HG02763 (cell line): ENCODE measurements around the gene PGRMC1.
A peak's percentile ranks its signal among the peaks of the same experiment; 100 is the strongest.
"Not testable (repeated sequence)": the region's sequence is repeated elsewhere in the genome, so short reads cannot be mapped to it uniquely, and the experiment has no call there.

Experiments
- ATAC-seq: cut with Tn5 transposase; IDR thresholded peaks from one replicate; pipeline ENCODE4 v1.9.1; 2021; ENCODE audit warnings: mild to moderate bottlenecking, moderate library complexity; ENCODE audit not compliant: unreplicated experiment

Gene PGRMC1

DNA sequence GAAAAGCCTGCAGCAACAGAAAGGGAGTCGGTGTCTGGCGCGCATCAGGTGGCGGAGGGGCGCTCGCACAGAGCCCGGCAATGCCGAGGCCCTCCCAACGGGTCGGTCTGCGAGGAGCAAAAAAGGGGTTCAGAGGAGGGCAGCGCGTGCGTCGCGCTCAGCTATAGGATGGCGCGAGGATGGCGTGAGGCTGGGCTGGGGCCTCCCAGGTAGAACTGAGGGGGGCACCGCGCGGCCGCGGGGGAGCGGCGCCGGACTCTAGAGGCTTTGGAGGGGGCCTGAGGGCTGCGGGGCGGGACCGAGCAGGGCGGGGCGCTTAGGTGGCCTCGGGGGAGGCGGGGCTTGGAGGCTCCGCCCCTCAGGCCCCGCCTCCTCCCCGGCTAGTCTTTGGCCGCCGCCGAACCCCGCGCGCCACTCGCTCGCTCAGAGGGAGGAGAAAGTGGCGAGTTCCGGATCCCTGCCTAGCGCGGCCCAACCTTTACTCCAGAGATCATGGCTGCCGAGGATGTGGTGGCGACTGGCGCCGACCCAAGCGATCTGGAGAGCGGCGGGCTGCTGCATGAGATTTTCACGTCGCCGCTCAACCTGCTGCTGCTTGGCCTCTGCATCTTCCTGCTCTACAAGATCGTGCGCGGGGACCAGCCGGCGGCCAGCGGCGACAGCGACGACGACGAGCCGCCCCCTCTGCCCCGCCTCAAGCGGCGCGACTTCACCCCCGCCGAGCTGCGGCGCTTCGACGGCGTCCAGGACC, at the start of gene PGRMC1:
PGRMC1 (plus strand) TSS at position 414 of the 751 bp plus-strand sequence; CDS start at position 493, 79 bp downstream.
- ATAC-seq, result peak; percentile 85

DNA sequence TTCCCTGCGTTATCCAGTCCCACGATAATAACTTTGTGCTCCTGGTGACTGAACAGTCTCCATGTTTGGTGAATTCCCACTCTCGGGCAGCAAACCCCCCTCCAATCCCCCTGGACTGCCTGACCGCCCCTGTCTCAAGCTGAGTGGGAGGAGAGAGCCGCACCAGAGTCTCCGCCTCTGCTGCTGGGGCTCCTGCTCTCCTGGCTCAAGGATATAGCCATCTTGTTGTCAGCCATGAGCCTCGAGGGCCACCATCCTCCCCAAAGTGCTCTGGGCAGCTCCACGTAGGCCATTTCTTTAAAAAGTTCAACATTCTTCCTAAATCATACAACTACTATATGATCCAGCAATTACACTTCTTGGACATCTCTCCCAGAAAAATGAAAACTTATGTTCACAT, 49.3 kb upstream of the PGRMC1 start:
- ATAC-seq, result no peak

GRCh38 chrX:119187298-119187697, 48.8 kb upstream of the PGRMC1 start:
- ATAC-seq, result no peak

DNA sequence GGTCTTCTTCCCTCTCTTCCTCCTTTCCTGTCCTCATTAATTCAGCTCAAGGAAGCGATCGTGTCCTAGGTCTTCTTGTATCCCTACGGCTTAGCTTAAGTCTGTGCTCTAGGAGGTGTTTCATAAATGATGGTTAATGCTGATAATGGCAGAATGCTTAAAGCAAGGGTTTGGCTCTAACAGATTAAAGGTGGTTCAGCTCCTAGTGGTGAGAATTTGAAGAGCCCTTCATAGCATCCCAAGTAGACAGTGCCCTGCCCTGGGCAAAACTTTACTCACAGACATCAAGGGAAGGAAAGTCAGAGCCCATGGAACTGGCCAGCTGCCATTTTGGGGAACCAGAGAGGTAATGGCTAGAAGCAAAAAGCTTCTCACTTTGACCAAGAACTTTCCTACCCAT, 47.0 kb upstream of the PGRMC1 start:
- ATAC-seq, result no peak

DNA sequence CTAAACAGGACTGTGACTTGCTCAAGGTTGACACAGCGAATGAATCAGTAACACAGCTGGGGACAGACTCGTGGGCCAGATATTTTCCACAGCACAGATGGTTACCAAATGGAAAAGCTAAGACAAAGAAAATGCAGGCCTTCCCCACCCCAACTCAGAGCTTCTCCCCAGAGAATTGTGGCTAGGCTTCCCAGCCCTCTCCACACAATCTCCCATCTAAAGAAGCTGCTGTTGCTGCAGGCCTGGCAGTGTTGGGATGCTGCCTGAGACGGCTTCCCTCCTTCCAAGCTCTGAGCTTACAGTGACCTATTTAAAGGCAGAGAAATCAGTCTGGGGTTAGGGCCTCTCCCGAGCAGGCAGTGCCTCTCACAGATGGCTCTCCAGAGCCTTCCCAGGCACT, 46.5 kb upstream of the PGRMC1 start:
- ATAC-seq, result no peak

DNA sequence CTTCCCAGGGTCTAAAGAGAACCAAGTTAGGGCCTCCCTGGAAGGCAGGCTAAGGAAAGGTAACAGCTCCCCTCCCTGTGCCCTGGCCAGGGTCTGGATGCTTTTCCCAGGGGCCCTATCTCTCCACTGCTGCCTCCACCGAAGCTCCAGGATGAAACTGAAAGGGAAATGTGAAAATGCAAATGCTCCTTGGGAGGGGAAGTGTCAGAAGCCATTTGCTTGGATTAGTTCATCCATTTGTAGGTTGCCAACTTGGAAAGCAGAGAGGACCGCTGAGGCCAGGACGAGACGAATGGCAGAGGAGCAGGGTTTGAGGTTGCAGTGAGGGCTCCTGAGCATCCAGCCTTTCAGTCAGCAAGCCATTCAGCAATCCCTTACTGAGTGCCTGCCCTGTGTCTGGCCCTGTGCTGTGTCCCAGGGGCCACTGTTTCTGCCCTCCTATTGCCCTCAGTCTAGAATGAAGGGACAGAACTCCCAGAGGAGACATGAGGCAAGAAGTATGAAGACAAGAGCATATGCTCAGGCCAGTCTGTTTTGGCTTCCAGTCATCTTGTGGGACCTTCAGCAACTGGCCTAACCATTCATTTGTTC, 45.9 kb upstream of the PGRMC1 start:
- no peak for ATAC-seq

GRCh38 chrX:119190831-119191230, 45.3 kb upstream of the PGRMC1 start:
- ATAC-seq, result no peak

- no peak for ATAC-seq
These were observed 41.5 kb upstream of the PGRMC1 start for GRCh38 chrX:119194621-119195020.

DNA sequence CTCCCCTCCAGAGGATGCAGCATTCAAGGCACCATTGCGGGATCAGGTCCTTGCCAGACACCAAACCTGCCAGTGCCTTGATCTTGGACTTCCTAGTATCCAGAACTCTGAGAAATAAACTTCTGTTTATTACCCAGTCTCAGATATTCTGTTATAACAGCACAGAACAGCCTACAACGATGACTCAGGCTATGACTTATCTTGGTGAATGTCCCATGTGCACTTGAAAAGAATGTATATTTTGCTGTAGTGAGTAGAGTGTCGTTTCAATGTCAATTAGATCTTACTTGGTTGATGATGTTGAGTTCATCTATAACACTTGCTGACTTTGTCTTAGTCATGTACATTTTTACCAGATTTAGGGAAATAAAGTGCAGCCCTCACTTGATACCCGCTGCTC, 34.5 kb upstream of the PGRMC1 start:
- ATAC-seq, result no peak

DNA sequence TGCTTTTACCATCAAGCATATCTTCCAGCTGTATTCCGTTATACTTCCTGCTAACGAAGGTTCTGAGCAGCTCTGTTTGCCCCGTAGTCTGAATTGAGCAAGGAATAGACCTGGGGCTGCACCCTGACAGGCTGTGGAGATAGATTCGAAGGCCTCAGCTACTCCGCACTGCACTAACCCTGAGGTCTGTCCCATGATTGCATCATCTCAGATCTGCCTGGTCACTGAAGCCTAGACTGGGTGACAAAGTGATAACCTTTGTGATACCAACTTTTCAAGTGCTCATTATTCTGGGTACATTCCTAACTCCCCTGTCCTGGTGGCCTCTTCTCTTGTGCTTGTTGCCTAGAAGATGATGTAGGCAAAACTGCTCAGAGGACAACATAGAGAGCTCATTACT, 29.9 kb upstream of the PGRMC1 start:
- no peak for ATAC-seq

- ATAC-seq, result not testable (repeated sequence)
These were observed 28.6 kb upstream of the PGRMC1 start for GRCh38 chrX:119207483-119207882.

DNA sequence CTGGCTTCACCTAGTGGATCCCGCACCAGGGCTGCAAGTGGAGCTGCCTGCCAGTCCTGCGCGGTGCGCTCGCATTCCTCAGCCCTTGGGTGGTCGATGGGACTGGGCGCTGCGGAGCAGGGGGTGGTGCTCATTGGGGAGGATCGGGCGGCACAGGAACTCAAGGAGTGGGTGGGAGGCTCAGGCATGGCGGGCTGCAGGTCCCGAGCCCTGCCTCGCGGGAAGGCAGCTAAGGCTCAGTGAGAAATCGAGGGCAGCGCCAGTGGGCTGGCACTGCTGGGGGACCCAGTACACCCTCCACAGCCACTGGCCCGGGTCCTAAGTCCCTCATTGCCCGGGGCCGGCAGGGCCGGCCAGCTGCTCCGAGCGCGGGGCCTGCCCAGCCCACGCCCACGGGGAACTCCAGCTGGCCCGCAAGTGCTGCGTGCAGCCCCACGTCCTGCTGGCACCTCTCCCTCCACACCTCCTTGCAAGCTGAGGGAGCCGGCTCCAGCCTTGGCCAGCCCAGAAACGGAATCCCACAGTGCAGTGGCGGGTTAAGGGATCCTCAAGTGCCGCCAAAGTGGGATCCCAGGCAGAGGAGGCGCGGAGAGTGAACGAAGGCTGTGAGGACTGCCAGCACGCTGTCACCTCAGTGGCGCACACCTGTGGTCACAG, 27.6 kb upstream of the PGRMC1 start:
- no peak for ATAC-seq

GRCh38 chrX:119210931-119211648, 25.0 kb upstream of the PGRMC1 start:
- not testable (repeated sequence) for ATAC-seq

GRCh38 chrX:119211649-119212014, 24.5 kb upstream of the PGRMC1 start:
- no peak for ATAC-seq

DNA sequence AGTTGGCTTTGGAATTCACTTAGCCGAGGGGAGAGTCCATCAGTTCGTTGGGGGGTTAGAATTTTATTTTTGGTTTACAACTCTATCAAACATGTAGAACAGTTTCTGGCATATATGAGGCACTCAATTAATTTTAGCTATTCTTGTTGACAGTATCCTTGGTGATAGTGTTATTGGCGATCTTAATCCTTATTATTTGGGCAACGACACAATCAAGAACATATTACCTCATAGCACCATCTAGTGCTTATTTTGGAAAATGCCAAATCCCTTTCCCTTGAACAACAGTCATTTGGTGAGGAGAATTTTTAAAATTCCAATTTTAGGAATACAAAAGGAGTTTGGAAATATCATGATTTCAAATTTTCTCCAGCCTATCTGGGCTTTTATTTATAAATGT, 17.9 kb upstream of the PGRMC1 start:
- ATAC-seq, result no peak

DNA sequence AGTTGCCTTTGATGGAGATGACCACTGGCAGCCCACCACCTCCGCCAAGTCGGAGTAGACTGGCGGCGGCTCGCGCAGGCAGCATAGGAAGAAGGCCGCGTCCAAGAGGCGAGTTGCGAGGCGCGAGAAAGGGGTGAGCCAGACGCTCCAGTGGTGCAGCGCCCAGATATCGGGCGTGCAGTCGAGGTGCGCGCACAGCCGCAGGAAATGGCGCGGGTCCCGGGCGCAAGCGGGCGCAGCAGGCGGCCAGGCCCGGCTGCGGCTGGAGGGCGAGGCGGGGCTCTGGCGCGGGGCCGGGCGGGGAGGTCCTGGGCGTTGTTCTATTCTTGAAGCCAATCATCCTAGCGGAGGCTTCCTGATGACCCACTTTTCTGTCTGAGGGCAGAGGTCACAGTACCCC, 13.2 kb upstream of the PGRMC1 start:
- no peak for ATAC-seq

DNA sequence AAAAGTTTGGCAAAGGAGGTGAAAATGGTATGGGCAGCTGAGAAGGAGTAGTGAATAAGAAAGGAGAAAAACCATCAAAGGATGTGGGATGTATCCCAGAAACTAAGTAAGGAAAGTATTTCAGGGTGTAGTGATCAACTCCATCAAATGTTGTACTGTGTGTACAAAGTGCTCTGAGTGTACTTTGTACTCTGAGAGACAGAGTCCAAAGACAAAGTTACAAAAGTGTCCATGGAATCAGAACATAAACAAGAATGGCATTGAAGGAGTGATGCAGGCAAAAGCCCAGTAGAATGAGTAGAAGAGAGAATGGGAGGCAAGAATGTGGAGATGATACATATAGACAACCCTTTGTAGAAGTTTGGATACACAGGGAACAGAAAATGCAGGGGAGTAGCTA, 12.3 kb upstream of the PGRMC1 start:
- no peak for ATAC-seq

- no peak for ATAC-seq
These were observed 9.6 kb upstream of the PGRMC1 start for GRCh38 chrX:119226446-119226845.

DNA sequence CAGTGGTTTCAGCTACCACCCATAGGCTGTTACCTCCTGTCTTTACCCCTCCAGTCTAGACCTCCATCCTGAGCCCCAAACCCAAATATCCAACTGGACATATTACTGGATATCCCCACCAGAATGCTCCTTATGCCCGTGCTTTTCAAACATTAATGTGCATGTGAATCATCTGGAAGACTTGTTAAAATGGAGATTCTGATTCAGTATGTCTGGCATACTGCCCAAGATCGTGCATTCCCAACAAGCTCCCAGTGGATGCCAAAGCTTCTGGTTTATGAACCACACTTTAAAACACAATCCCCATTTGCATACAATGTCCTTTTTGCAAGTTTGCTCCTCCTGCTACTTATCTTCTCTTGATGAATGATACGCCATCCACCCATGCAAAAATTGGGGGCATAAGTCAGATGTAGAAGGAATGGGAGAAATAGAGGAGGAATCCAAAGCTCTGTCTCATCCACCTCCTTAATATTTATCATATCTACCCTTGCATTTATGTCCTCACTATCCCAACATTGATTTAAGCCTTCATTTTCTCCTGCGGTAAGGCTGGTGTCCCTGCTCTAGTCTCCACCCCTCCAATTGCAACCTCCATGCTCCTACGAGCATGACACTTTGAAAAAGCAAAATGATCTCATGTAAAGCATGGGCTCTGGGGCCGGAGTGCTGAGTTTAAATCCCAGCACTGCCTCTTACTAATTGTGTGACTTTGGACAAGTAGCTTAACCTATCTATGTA, 7.4 kb upstream of the PGRMC1 start:
- no peak for ATAC-seq

GRCh38 chrX:119229253-119229615, 6.9 kb upstream of the PGRMC1 start:
- no peak for ATAC-seq

- no peak for ATAC-seq
These were observed 5.2 kb upstream of the PGRMC1 start for GRCh38 chrX:119230850-119231249.
